Nucleus accumbens (tissue), 56 donors: Measurements from ENCODE around the gene FBXL20.
A peak's percentile ranks its signal among the peaks of the same experiment; 100 is the strongest.
"Not testable (repeated sequence)": the region's sequence is repeated elsewhere in the genome, so short reads cannot be mapped to it uniquely, and the experiment has no call there.

ENCODE experiments used
- DNase-seq, 56 donors: peaks; one replicate each; lab custom pipeline; 2025; lab: John Stamatoyannopoulos, UW

The FBXL20 gene

DNA sequence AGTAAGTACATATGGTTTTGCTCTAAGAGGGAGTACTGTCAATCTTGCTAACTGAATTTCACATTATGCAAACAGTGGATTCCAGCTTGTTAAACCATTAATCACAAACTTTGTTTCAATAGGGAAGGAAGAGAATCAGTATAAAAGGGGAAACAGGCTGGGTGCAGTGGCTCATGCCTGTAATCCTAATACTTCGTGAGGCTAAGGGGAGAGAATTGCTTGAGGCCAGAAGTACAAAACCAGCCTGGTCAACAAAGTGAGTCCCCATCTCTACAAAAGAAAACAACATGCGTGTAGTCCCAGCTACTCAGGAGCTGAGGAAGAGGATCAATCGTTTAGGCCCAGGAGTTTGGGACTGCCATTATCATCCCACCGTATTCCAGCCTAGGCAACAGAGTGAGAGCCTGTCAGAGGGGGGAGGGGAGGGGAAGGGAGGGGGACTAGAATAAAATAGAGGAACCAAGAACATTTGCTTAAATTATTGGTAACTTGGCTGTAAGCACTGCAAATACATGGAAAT, 65.7 kb downstream of the FBXL20 start:
- peak in 1 of 56 donors; percentile 4 for DNase-seq

DNA sequence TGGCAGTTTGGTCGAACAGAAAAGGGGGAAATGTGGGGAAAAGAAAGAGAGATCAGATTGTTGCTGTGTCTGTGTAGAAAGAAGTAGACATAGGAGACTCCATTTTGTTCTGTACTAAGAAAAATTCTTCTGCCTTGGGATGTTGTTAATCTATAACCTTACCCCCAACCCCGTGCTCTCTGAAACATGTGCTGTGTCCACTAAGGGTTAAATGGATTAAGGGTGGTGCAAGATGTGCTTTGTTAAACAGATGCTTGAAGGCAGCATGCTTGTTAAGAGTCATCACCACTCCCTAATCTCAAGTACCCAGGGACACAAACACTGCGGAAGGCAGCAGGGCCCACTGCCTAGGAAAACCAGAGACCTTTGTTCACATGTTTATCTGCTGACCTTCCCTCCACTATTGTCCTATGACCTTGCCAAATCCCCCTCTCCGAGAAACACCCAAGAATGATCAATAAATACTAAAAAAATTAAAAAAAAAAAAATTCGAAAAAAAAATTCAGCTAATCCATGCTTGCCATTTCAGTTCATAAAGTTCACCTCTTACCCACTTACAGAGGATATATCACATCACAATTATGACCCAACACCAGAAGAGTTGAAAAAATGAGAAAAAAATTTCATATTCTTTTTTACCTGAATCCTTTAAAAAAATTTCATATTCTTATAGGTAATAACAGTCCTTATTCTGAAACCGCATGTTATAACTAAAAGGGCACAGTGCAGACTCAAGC, 67.2 kb downstream of the FBXL20 start:
- not testable (repeated sequence) for DNase-seq

GRCh38 chr17:39332092-39332491, 69.3 kb downstream of the FBXL20 start:
- DNase-seq = no peak

DNA sequence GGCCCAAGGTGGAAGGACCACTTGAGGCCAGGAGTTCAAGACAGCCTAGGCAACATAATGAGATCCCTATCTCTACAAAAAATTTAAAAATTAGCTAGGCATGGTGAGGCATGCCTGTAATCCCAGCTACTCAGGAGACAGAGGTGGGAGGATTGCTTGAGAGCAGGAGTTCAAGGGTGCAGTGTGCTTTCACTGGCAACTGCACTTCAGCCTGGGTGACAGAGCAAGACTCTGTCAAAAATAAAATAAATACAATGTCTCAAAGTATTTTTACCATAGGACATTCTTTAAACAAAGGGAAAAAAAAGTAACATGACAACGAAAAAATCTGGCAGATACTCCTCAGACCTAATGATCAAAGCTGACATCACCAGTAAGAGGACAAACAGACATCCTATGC, 72.6 kb downstream of the FBXL20 start:
- no peak for DNase-seq

DNA sequence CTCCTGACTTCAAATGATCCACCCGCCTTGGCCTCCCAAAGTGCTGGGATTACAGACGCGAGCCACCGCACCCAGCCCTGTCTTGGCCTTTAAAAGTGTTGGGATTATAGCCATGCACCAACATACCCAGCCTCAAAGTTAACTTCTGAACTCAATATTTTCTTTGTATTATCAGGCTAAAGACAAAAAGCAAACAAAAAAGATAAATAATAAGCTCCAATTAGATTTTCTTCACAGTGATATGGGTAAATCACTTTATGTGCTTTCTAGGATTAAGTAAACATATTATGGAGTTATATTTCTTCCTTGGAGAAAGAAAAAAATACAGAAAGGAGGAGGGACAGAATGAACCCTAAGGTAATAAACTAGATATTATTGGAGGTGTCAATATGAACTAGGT, 74.3 kb downstream of the FBXL20 start:
- DNase-seq = no peak

DNA sequence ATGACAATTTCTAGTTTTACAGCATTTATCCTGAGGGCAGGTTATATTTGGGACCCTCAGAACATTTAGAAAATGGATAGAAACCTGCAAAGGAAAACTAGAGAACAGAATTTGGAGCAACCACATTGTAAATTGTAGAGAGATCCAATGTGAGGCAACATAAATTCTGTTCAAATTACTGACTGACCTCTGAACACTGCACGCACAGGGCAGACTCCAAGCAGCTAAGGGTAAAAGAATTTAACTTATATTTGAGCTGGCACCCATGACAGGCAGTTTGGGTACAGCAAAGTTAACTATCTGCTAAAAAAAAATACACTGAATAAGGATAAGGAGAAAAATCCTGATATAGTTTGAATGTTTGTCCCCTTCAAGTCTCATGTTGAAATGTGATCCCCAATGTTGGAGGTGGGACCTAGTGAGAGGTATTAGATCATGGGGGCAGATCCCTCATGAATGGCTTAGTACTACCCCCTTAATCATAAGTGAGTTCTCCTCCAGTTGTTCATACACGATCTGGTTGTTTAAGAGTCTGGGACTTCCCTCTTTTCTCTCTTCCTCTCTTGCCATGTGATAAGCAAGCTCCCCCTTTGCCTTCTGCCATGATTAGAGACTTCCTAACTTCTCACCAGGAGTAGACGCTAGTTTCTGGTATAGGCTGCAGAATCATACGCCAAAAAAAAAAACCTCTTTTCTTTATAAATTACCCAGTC, 75.7 kb downstream of the FBXL20 start:
- peak in 1 of 56 donors; percentile 1 for DNase-seq

GRCh38 chr17:39318636-39319035, 82.8 kb downstream of the FBXL20 start:
- DNase-seq = no peak

GRCh38 chr17:39306509-39307212, 94.8 kb downstream of the FBXL20 start:
- no peak for DNase-seq

DNA sequence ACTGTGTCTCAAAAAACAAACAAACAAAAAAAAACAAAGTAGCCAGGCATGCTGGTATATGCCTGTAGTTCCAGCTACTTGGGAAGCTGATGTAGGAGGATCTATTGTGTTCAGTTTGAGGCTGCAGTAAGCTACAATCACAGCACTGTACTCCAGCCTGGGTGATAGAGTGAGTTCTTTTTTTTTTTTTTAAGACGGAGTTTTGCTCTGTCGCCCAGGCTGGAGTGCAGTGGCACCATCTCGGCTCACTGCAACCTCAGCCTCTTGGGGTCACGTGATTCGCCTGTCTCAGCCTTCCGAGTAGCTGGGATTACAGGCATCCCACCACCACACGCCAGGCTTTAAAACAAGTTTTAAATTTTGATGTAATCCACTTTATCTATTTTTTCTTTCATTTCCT, 95.4 kb downstream of the FBXL20 start:
- DNase-seq = no peak

GRCh38 chr17:39304188-39304587, 97.2 kb downstream of the FBXL20 start:
- no peak for DNase-seq

DNA sequence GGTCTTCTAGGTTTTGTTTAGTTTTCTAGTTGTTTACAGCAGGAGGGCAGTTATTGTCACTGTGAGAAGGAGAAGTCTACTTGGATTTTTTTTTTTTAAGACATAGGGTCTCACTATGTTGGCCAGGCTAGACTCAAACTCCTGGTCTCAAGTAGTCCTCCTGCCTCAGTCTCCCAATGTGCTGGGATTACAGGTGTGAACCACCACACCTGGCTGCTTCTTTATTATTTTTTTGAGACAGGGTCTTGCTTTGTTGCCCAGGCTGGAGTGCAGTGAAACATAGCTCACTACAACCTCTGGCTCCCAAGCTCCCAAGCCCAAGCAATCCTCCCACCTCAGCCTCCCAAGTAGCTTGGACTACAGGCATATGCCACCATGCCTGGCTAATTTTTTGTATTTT, 107.4 kb downstream of the FBXL20 start:
- no peak for DNase-seq

- not testable (repeated sequence) for DNase-seq
Observed at GRCh38 chr17:39292546-39292945, 108.9 kb downstream of the FBXL20 start.

- not testable (repeated sequence) for DNase-seq
Observed at GRCh38 chr17:39286513-39286912, 114.9 kb downstream of the FBXL20 start.

DNA sequence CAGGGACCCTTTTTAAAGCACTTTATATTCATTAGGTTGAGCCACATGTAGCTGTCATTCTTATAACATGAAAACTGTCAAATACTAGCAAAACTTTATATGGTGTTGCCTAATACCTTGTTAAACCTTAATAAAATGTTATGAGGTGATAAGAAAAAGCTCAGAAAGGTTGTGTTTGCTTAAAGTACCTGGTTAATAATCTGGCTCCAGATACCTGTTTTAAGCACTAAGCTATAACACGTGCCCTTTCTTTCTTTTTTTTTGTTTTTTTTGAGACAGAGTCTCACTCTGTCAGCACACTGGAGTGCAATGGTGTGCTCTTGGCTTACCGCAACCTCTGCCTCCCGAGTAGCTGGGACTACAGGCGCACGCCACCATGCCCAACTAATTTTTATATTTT, 116.7 kb downstream of the FBXL20 start:
- DNase-seq = no peak

GRCh38 chr17:39283896-39284295, 117.5 kb downstream of the FBXL20 start:
- no peak for DNase-seq

DNA sequence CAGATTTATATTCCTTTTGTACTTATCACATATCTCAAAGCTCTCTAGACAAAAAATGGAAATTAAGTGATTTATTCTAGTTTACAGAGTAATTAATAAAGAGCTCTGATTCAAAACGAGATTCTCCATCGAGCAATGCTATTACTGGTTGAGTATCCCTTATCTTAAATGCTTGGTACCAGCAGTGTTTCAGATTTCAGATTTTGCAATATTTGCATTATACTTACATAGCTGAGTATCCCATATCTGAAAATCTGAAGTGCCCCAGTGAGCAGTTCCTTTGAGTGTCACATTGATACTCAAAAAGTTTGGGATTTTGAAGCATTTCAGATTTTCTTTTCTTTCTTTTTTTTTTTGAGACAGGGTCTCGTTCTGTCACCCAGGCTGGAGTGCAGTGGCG, 118.3 kb downstream of the FBXL20 start:
- DNase-seq = no peak

GRCh38 chr17:39281806-39282205, 119.6 kb downstream of the FBXL20 start:
- no peak for DNase-seq

DNA sequence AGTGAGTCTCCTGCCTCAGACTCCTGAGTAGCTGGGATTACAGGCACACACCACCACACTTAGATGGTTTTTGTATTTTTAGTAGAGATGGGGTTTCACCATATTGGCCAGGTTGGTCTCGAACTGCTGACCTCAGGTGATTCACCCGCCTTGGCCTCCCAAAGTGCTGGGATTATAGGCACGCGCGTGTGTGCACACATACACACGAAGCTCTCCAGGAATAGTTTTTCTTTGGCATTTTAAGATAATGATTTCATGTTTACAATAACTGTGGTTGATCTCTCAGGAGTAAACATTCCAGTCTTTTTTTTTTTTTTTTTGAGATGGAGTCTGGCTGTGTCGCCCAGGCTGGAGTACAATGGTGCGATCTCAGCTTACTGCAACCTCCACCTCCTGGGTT, 123.2 kb downstream of the FBXL20 start:
- not testable (repeated sequence) for DNase-seq

DNA sequence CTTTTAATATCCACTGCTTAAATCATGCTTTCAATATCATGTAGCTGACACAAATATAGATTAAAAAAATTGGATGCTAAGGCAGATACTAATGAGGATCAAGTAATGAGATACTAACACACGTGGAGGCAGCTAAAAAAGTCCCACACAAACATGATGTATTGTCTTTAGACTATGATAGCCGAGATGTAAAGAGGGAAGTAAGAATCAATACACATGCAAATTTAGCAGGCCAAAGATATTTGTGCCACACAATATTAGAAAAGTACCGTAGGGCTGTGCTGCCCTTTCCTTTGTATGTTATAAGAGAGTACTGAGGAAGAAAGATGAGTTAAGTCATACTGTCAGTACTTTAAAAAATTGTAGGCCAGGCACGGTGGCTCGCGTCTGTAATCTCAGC, 124.3 kb downstream of the FBXL20 start:
- DNase-seq = no peak

- no peak for DNase-seq
Observed at GRCh38 chr17:39276113-39276512, 125.3 kb downstream of the FBXL20 start.

- no peak for DNase-seq
Observed at GRCh38 chr17:39271546-39271945, 129.9 kb downstream of the FBXL20 start.
